ENCODE data around the gene ZNF57. TPM values are rescaled to one million over a fixed set of nuclear protein-coding genes. Genes with fewer than 3 reads are reported as not detected.
"Not testable (repeated sequence)": the region's sequence is repeated elsewhere in the genome, so short reads cannot be mapped to it uniquely, and the experiment has no call there.

ZNF57 gene
- total RNA-seq, result 1 to 10 TPM; 3.9 to 5.2 TPM

DNA sequence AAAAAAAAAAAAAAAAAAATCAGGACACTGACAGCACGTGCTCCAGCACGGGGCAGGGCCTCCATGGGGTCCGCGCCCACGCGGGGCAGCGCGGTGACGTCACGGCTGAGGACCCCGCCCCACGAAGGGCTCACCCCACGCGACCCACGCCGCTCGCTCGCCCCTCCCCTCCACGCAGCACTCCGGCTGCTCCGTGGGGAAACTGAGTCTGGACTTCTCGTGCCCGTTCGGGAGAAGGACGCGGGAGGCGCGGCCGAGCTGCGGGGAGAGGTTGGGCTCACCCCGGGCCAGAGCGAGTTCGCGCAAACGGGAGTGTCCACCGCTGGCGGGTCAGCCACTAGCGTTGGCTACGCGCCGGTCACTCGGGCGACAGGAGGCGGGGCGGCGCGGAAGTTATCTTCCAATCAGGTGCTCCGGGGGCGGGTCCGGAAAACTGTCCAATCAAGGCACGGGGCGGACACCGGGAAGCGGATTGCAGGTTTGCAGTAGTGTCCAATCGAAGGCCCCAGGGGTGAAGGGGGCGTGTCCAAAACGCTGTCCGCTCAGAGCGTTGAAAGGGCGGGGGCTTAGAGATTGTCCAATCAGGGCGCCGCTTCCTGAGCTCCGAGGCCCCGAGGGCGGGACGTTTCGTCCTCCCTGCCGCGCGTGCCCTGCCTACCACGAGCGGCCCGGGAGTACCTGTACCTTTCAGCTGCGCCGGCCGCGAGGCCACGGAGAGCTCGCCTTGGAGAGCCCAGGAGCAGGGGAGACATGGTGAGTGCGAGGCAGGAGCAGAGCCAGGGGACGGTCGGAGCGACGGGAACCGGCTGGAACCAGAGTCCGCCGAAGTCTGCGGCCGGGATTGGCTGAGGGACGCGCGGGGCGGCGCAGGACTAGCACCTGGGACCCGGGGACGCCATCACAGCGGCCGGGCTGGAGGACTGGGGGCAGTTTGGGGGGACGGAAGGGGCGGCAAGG, at the start of gene ZNF57:
TSS of gene ZNF57 (plus strand) at position 633 of the 957 bp plus-strand sequence. CDS start at position 751, 118 bp downstream.
- H3K36me3 Mint-ChIP-seq, result peaks cover 0 to 18% of the 10 kb centered on the region in 2 donors
- ATAC-seq, result peak; percentile 98
- peak; percentile 97 for DNase-seq (ENCODE audit: low spot score in 2 of 2)
- peaks cover 3 to 10% of the 10 kb centered on the region in 2 donors for H3K9me3 Mint-ChIP-seq
- peak within 1 kb of the TSS; percentile 91 to 95 for H3K27ac Mint-ChIP-seq

DNA sequence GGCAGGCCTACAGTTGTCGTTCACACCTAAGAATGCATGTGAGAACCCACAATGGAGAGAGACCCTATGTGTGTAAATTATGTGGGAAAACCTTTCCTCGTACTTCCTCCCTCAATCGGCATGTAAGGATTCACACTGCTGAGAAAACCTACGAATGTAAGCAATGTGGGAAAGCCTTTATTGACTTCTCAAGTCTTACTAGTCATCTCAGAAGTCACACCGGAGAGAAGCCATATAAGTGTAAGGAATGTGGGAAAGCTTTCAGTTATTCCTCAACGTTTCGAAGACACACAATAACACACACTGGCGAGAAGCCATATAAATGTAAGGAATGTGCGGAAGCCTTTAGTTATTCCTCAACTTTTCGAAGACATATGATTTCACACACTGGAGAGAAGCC, 48.1 kb upstream of the ZNF57 start:
- Mint-ChIP-seq H3K9me3 (peaks cover 34 to 53% of the 10 kb centered on the region in 2 donors), H3K36me3 (peaks cover 53 to 68% of the 10 kb centered on the region in 2 donors)
- DNase-seq (ENCODE audit: low spot score in 2 of 2), result no peak

DNA sequence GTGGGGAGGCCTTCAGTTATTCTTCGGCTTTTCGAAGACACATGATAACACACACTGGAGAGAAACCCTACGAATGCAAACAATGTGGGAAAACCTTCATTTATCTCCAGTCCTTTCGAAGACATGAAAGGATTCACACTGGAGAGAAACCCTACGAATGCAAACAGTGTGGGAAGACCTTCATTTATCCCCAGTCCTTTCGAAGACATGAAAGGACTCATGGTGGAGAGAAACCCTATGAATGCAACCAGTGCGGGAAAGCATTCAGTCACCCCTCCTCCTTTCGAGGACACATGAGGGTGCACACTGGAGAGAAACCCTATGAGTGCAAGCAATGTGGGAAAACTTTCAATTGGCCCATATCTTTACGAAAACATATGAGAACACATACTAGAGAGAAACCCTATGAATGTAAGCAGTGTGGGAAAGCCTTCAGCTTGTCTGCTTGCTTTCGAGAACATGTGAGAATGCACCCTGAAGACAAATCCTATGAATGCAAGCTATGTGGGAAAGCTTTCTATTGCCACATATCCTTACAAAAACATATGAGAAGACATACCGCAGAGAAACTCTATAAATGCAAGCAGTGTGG, 47.6 kb upstream of the ZNF57 start:
- no peak overlapping the region for H3K27ac Mint-ChIP-seq
- peaks cover 53 to 68% of the 10 kb centered on the region in 2 donors for H3K36me3 Mint-ChIP-seq
- peaks cover 34 to 53% of the 10 kb centered on the region in 2 donors for H3K9me3 Mint-ChIP-seq
- DNase-seq (ENCODE audit: low spot score in 2 of 2) (no peak), ATAC-seq (no peak)

More for the DNA sequence above, 48.1 kb upstream of the ZNF57 start:
- no peak overlapping the region for H3K27ac Mint-ChIP-seq
- ATAC-seq, result no peak

DNA sequence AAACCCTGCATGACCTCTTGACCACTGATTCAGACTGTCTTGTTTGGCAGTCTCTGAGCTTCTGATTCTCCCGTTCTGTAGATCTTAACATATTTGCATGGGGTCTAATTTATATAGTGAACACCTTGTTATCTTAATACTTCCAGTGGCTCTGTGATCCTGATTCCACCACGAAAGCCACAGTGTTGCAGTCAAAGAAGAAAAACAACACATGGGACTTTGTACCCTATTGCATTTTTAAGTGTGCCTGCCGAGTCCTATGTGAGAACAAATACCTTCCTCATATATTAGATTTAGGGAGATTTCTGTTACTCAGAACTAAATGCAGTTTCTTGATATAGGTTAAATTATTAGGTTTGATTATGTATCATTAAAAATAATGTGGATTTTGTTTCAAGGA, 45.9 kb upstream of the ZNF57 start:
- Mint-ChIP-seq H3K27ac (no peak overlapping the region), H3K36me3 (peaks cover 57 to 71% of the 10 kb centered on the region in 2 donors), H3K9me3 (peaks cover 34 to 52% of the 10 kb centered on the region in 2 donors)
- DNase-seq (ENCODE audit: low spot score in 2 of 2), result no peak
- no peak for ATAC-seq

DNA sequence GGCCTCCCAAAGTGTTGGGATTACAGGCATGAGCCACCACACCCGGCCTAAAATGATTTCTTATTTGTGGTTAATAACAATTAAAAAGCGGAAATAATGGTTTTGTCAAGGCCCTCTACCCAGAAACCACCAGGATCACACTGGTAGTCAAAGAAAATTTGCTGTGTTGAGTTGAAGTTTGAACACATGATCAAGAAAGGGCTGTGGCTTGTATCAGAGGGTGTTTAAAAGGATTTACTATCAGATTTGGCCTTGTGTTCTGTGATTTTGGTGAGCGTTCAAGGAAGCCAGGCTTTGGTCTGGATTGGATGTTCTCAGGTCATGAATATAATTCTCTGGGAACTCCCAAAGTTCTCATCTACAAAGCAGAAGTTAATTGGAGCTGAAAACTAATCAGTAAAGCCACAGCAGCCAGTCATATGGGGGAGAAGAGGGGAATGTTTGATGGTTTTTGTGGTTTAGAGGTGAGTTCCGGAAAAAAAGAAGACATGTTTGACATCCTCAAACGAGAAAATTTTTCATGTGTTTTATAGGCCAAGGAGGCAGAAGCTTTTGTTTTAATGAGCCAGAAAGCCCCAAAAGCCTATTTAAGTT, 44.2 kb upstream of the ZNF57 start:
- H3K9me3 Mint-ChIP-seq, result peaks cover 24 to 40% of the 10 kb centered on the region in 2 donors
- ATAC-seq, result peak in 1 of 2 donors; percentile 89
- DNase-seq (ENCODE audit: low spot score in 2 of 2), result no peak
- peak overlapping the region in 1 of 2 donors; percentile 42 for H3K27ac Mint-ChIP-seq
- H3K36me3 Mint-ChIP-seq, result peaks cover 43 to 54% of the 10 kb centered on the region in 2 donors

DNA sequence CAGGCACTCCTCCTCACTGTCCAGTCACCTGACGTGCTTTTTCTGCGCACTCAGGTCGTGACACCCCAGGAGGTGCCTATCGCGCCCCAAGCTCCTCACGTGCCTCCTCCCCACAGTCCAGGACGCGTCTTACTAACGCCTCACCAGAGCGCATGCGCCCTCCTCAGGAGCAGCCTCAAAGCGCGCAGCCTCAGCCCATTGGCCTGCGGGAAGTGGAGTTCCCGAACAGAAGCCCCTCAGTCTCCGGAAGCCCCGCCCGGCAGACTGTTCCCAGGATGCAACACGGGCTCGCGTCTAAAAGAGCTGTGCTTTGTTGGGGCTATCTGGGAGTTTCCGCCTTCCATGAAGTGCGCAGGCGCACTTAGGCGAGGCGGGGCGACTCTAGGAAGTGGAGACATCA, 41.9 kb upstream of the ZNF57 start:
- no peak overlapping the region for H3K27ac Mint-ChIP-seq
- peaks cover 20 to 30% of the 10 kb centered on the region in 2 donors for H3K36me3 Mint-ChIP-seq
- no peak for DNase-seq (ENCODE audit: low spot score in 2 of 2)
- H3K9me3 Mint-ChIP-seq, result peaks cover 7 to 22% of the 10 kb centered on the region in 2 donors
- no peak for ATAC-seq

DNA sequence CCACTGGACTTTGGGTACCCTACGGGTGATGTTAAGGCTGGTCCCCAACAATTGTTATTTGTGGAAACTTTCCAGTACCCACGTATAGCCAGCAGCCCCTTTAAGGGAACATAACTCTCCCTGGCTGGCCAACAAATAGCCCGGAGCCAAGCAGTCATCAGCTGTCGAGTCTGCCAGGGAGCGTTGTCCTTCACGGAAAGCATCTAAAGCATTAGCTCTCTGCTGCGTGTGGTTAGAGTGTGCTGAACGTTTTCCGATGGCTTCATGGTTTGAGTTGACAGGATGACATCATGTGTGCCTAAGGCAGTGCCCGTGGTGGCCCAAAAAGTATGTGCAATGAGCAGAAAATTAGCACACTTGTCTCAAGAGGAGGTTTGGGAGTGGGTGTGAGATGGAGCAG, 36.9 kb upstream of the ZNF57 start:
- DNase-seq (ENCODE audit: low spot score in 2 of 2) (no peak), ATAC-seq (no peak)
- Mint-ChIP-seq H3K27ac (no peak overlapping the region), H3K36me3 (no peaks in the 10 kb centered on the region), H3K9me3 (peaks cover 0 to 9% of the 10 kb centered on the region in 2 donors)

DNA sequence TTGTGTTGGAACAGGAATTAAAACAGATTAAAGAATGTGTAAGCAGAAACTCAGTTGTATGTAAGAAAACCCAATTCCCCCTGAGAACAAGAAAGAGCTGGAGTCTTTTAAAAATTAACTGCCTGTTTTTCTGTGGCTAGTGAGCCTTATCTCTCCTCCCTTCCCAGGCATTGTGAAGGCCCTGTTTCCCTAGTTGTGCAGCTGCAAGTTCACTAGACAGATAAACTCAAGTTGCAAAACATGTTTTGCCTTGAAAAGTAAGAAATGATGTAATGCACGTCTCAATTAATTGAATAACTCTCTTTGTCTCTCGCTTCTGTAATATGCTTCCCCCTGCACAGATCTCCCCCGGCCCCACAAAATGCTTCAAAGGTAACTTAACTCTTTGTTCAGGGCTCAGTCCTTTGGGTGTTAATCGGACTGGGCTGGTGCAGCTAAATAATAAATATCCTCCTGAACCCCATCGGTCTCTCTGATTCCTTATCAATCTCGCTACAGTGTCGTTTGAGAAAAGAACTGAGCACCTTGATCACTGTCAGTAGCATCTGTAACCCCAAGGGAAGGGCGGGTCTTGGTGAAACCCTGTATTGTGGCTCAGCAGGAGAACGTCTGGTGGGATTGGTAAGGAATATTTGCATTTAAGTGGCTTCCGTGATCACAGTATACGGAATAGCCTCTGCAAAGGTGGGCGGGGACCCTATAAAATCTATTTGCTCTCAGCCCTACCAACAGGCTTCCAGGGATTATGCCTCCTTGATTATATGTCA, 35.2 kb upstream of the ZNF57 start:
- H3K9me3 Mint-ChIP-seq, result peaks cover 0 to 9% of the 10 kb centered on the region in 2 donors
- no peak overlapping the region for H3K27ac Mint-ChIP-seq
- no peaks in the 10 kb centered on the region for H3K36me3 Mint-ChIP-seq
- ATAC-seq, result no peak
- no peak for DNase-seq (ENCODE audit: low spot score in 2 of 2)

DNA sequence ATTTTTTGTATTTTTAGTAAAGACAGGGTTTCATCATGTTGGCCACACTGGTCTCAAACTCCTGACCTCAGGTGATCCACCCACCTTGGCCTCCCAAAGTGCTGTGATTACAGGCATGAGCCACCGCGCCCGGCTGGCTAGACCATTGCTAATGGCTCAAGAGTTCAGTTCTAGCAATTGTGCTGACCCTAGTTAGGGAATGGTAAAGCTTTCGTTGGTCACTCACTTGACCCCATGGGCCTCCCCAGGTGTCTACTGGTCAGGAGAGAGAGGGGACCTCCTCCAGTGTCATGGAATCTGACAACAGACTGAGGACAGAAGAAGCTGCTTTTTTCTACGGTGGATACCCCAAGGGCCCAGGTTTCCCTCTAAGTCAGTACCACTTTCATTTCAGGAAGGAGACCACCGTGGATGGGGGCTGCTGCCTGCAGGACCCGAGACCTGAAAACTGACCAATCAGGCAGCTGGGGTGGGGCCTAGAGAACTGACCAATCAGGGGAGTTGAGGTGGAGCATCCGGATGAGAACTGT, 34.2 kb upstream of the ZNF57 start:
- no peaks in the 10 kb centered on the region for H3K36me3 Mint-ChIP-seq
- peak overlapping the region in 1 of 2 donors; percentile 43 for H3K27ac Mint-ChIP-seq
- no peak for ATAC-seq
- peaks cover 0 to 10% of the 10 kb centered on the region in 2 donors for H3K9me3 Mint-ChIP-seq
- DNase-seq (ENCODE audit: low spot score in 2 of 2), result no peak

DNA sequence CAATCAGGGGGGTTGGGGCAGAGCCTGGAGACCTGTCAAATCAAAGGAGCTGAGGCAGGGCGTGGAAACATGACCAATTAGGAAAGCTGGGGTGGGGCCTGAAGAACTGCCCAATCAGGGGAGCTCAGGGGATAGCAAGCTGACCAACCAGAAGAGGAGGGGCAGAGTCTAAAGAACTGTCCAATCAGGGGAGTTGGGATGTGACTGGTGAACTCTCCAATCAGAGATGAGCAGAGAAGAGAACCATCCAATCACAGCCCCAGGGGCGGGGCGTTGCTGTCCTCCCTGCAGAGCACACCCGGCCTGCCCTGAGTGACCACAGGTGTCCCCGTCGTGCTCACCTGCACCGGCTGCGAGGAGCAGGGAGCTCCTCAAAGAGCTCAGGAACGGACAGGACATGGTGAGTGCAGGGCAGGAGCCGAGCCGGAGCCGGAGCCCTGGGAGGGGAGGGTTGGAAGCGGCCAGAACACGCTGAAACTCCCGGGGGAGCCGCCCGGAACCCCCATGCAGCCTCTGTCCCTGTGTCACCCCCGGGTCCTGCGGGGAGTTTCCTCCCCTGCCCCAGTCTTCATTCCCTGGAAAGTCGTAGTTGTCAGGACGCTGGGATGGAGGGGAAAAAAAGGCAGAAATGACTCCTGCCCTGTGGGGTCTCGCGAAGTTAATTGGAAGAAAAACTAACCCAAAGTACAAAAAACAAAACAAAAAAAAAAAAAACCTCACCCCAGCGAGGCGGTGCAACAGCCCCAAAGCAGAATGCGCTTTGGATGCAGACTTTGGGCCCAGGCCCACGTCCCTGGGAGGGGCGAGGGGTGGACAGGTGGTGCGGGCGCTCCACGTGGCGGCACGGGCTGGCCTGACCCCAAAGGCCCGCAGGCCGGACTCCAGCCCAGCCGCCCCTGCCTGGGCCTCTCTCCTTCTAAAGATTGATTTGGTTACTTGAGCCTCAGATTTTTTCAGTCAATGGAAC, 33.4 kb upstream of the ZNF57 start, which contains the start of gene ZNF556:
TSS of gene ZNF556 (plus strand) at position 311 of the 967 bp plus-strand sequence. CDS start at position 398, 87 bp downstream.
- Mint-ChIP-seq H3K9me3 (peaks cover 0 to 13% of the 10 kb centered on the region in 2 donors), H3K36me3 (no peaks in the 10 kb centered on the region), H3K27ac (peak within 1 kb of the TSS in 1 of 2 donors; percentile 43)
- DNase-seq (ENCODE audit: low spot score in 2 of 2), result peak in 1 of 2 donors; percentile 62
- peak; percentile 32 to 94 for ATAC-seq

DNA sequence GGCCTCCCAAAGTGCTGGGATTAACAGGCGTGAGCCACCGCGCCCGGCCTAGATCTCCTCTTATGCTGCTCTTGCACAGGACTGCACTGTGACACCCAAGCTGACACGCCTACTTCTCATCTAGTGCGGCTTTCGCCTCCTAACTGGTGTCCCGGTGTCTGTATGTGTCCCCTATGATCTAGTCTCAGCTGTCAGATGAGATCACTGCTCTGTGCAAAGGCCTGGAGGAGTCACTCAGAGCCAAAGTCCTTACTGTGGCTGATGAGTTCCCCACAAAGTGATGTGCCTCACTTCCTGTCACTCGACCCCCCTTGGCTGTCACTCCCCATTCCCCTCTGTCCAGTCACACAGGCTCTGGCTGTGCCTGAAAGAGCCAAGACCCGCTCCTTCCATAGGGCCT, 31.1 kb upstream of the ZNF57 start:
- H3K36me3 Mint-ChIP-seq, result no peaks in the 10 kb centered on the region
- ATAC-seq, result no peak
- H3K9me3 Mint-ChIP-seq, result peaks cover 0 to 9% of the 10 kb centered on the region in 2 donors
- no peak overlapping the region for H3K27ac Mint-ChIP-seq
- no peak for DNase-seq (ENCODE audit: low spot score in 2 of 2)

DNA sequence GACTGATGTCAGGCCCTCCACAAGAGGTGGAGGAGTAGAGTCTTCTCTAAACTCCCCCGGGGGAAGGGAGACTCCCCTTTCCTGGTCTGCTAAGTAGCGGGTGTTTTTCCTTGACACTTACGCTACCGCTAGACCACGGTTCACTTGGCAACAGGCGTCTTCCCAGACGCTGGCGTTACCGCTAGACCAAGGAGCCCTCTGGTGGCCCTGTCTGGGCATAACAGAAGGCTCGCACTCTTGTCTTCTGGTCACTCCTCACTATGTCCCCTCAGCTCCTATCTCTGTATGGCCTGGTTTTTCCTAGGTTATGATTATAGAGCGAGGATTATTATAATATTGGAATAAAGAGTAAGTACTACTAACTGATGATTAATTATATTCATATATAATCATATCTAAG, 28.6 kb upstream of the ZNF57 start:
- ATAC-seq, H3K36me3 Mint-ChIP-seq: not testable (repeated sequence)

DNA sequence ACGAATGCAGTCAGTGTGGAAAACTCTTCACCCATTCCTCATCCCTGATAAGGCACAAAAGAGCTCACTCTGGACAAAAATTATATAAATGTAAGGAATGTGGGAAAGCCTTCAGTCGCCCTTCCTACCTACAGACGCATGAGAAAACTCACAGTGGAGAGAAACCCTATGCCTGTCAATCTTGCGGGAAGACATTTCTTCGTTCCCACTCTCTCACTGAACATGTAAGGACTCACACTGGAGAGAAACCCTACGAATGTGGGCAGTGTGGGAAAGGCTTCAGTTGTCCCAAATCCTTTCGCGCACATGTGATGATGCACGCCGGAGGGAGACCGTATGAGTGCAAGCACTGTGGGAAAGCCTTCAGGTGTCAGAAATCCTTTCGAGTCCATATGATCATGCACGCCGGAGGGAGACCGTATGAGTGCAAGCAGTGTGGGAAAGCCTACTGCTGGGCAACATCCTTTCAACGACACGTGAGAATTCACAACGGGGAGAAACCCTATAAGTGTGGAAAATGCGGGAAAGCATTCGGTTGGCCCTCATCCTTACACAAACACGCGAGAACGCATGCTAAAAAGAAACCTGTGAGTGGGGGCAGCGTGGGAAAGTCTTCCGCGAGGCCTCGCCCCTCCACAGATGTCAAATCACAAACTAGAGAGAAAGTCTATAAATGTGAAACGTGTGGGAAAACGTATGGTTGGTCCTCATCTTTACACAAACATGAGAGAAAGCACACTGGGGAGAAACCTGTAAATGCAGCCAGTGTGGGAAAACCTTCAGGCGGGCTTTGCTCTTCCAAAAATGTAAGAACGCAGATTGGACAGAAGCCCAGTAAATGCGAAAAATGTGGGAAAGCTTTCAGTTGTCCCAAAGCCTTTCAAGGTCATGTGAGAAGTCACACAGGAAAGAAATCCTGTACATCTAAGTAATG, 23.1 kb upstream of the ZNF57 start:
- no peak for ATAC-seq
- Mint-ChIP-seq H3K9me3 (peaks cover 0 to 6% of the 10 kb centered on the region in 2 donors), H3K36me3 (peaks cover 12 to 17% of the 10 kb centered on the region in 2 donors), H3K27ac (no peak overlapping the region)
- no peak for DNase-seq (ENCODE audit: low spot score in 2 of 2)

More for the DNA sequence above, 28.6 kb upstream of the ZNF57 start:
- H3K9me3 Mint-ChIP-seq; H3K27ac Mint-ChIP-seq; DNase-seq (ENCODE audit: low spot score in 2 of 2): not testable (repeated sequence)

Measured in activated naive CD4-positive, alpha-beta T cell treated with anti-CD3 and anti-CD28 coated beads, Interleukin-2, amount 50 U/mL, for 72 hours (primary cell).